GM10248 (cell line): ENCODE results near the gene FLT1.

Source experiments
- CTCF ChIA-PET: fragments of 300-600 bp; sonication (Branson Sonifier 250); formaldehyde crosslinking; extraction: SDS; loops from one replicate; lab custom pipeline; 2021; ENCODE audit warnings: antibody characterized with exemption; lab: Yijun Ruan, JAX
- POLR2A ChIA-PET: fragments of 350-650 bp; sonication (Branson Sonifier 250); formaldehyde crosslinking; extraction: SDS; loops from one replicate; lab custom pipeline; 2020; ENCODE audit warnings: antibody characterized with exemption; lab: Yijun Ruan, JAX
- DNase-seq: peaks from one replicate; pipeline ENCODE4 v3.0.0; 2012; ENCODE audit errors: extremely low spot score
- CTCF ChIP-seq: IDR thresholded peaks from 2 replicates; pipeline ENCODE4 v1.5.1; 2012; ENCODE audit warnings: mild to moderate bottlenecking, low read depth; ENCODE audit errors: extremely low read depth, missing control alignments, control extremely low read depth

FLT1 gene

GRCh38 chr13:28402057-28402381, 92.9 kb downstream of the FLT1 start:
- no peak for DNase-seq
- TF ChIP-seq CTCF = no peak
- CTCF ChIA-PET = interaction anchor here (0.8 to 1.5 kb wide), 4 partner anchors 8 to 25 kb away, joined by 3 read pairs; no protein-coding TSS in a partner anchor
- POLR2A ChIA-PET = no interaction called here

- POLR2A ChIA-PET = no interaction called here
- TF ChIP-seq CTCF = no peak
- CTCF ChIA-PET = interaction anchor here (0.8 to 1.1 kb wide), 3 partner anchors 9 to 22 kb away, joined by 3 read pairs; no protein-coding TSS in a partner anchor
- peak; percentile 32 for DNase-seq
Measured at GRCh38 chr13:28401303-28402056, 93.4 kb downstream of the FLT1 start.

- ChIA-PET CTCF (interaction anchor here (1.2 to 3.0 kb wide), 4 partner anchors 8 to 13 kb away, joined by 4 to 15 read pairs (median 6); no protein-coding TSS in a partner anchor), POLR2A (no interaction called here)
- TF ChIP-seq CTCF = no peak
- no peak for DNase-seq
Measured at GRCh38 chr13:28396053-28396452, 98.9 kb downstream of the FLT1 start.

- POLR2A ChIA-PET = no interaction called here
- no peak for TF ChIP-seq CTCF
- CTCF ChIA-PET = interaction anchor here (1.2 kb wide), 2 partner anchors 9 to 10 kb away, joined by 3 to 5 read pairs; no protein-coding TSS in a partner anchor
- DNase-seq = no peak
Measured at GRCh38 chr13:28394422-28394821, 100.5 kb downstream of the FLT1 start.

GRCh38 chr13:28392896-28393505, 101.9 kb downstream of the FLT1 start:
- POLR2A ChIA-PET = no interaction called here

GRCh38 chr13:28392428-28392827, 102.5 kb downstream of the FLT1 start:
- ChIA-PET CTCF (no interaction called here), POLR2A (no interaction called here)
- TF ChIP-seq CTCF = no peak
- DNase-seq = no peak

More at GRCh38 chr13:28392896-28393505, 101.9 kb downstream of the FLT1 start:
- no peak for DNase-seq
- no peak for TF ChIP-seq CTCF
- CTCF ChIA-PET = no interaction called here
